ENCODE measurements around the gene WNT3.

DNA sequence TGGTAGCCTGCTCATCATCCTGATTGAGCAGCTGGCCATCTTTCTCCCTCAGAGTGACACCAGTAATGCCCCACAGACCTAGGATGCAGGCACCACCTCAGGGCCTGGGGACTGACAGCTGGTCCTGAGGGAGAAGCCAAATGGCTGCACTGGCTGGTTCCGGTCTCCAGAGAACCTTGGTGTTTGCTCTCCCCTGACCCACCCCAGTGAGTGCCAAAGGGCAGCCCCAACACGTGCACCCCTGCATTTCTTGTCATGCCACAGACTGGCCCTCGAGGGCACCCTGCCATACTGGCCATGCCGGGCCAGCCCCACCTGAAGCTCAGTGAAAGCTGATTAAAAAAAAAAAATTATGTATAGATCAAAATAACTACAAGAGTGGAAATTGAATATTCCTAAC lies 100.5 kb downstream of the WNT3 start:
- no peak for TF ChIP-seq POLR2A (IDR thresholded peaks at IDR 0.05)
- no peak for TF ChIP-seq CTCF (IDR thresholded peaks at IDR 0.05)

All from heart left ventricle (tissue), 13 donors.